ENCODE results near the gene FGFR2. TPM values are rescaled to one million over a fixed set of nuclear protein-coding genes. Genes with fewer than 3 reads are reported as not detected.

FGFR2 gene
- total RNA-seq, 1 donor from 2014 or later: 4.5 TPM

GRCh38 chr10:121428867-121429266 lies 169.4 kb downstream of the FGFR2 start:
- DNase-seq (ENCODE audit: low read depth): no peak
- no peak for TF ChIP-seq CTCF (IDR thresholded peaks at IDR 0.05; ENCODE audit: insufficient read depth, low read length, poor library complexity, severe bottlenecking)
- Histone ChIP-seq H3K36me3 (ENCODE audit: control insufficient read depth, insufficient read depth, low read length) (no peaks in the 10 kb centered on the region), H3K27me3 (ENCODE audit: control insufficient read depth, insufficient read depth, low read length) (peaks cover 3% of the 10 kb centered on the region), H3K4me3 (ENCODE audit: low read depth, low read length) (no peak overlapping the region)

Measured in kidney epithelial cell (primary cell).